ENCODE data around the gene PIP5K1B.

DNA sequence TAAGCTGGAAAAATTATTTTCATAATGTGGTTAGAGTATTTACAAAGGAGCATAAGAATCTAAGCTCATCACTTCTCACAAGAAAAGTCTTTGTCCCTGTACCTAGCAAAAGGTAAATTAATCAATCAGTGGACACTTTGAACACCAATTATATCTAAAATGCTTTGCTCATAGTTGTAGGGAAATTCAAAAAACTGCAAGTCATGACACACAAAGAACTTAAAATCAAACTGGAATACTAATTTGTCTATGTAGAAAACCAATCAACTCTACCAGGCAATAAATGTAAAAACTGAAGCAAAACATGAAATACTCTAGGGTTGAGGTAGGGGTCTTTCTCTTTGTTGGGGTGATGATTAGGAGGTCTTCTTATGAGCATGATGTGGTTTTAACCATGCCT is 173.4 kb downstream of the PIP5K1B start:
- TF ChIP-seq, protein P1, sequence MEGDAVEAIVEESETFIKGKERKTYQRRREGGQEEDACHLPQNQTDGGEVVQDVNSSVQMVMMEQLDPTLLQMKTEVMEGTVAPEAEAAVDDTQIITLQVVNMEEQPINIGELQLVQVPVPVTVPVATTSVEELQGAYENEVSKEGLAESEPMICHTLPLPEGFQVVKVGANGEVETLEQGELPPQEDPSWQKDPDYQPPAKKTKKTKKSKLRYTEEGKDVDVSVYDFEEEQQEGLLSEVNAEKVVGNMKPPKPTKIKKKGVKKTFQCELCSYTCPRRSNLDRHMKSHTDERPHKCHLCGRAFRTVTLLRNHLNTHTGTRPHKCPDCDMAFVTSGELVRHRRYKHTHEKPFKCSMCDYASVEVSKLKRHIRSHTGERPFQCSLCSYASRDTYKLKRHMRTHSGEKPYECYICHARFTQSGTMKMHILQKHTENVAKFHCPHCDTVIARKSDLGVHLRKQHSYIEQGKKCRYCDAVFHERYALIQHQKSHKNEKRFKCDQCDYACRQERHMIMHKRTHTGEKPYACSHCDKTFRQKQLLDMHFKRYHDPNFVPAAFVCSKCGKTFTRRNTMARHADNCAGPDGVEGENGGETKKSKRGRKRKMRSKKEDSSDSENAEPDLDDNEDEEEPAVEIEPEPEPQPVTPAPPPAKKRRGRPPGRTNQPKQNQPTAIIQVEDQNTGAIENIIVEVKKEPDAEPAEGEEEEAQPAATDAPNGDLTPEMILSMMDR (IDR thresholded peaks at IDR 0.05 in 2 of 3, conservative IDR thresholded peaks at IDR 0.05 in 1 of 3; ENCODE audit: borderline replicate concordance in 1 of 3, insufficient read depth in 1 of 3, low read depth in 2 of 3, low read length in 2 of 3) = no peak
- no peak for TF ChIP-seq FOSL1 (IDR thresholded peaks at IDR 0.05; ENCODE audit: low read depth)
- TF ChIP-seq POLR2A (IDR thresholded peaks at IDR 0.05; ENCODE audit: borderline replicate concordance, extremely low read depth, insufficient read depth, insufficient read length) = no peak
- TF ChIP-seq, protein P2, sequence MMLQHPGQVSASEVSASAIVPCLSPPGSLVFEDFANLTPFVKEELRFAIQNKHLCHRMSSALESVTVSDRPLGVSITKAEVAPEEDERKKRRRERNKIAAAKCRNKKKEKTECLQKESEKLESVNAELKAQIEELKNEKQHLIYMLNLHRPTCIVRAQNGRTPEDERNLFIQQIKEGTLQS (IDR thresholded peaks at IDR 0.05) = no peak

All from HCT116 (cell line).